ENCODE results near the gene TREX2.

Gene TREX2

GRCh38 chrX:153487590-153488071 lies 41.8 kb upstream of the TREX2 start:
- H3K4me3 ChIP-seq (replicated peaks; ENCODE audit: low read depth, low read length): no peak overlapping the region
- H3K27me3 ChIP-seq (replicated peaks; ENCODE audit: control insufficient read depth, insufficient read depth, low read length): no peaks in the 10 kb centered on the region
- TF ChIP-seq CTCF (IDR thresholded peaks at IDR 0.05; ENCODE audit: insufficient read depth, low read length, poor library complexity, severe bottlenecking): no peak
- no peak for DNase-seq (ENCODE audit: extremely low read depth, insufficient read length)
- no peaks in the 10 kb centered on the region for H3K36me3 ChIP-seq (ENCODE audit: control insufficient read depth, insufficient read depth, low read length)

- Histone ChIP-seq H3K27me3 (replicated peaks; ENCODE audit: control insufficient read depth, insufficient read depth, low read length) (no peaks in the 10 kb centered on the region), H3K36me3 (ENCODE audit: control insufficient read depth, insufficient read depth, low read length) (no peaks in the 10 kb centered on the region), H3K4me3 (replicated peaks; ENCODE audit: low read depth, low read length) (no peak overlapping the region)
- DNase-seq (ENCODE audit: extremely low read depth, insufficient read length): no peak
- no peak for TF ChIP-seq CTCF (IDR thresholded peaks at IDR 0.05; ENCODE audit: insufficient read depth, low read length, poor library complexity, severe bottlenecking)
Measured at GRCh38 chrX:153486171-153486570, 40.3 kb upstream of the TREX2 start.

- Histone ChIP-seq H3K4me3 (replicated peaks; ENCODE audit: low read depth, low read length) (no peak overlapping the region), H3K27me3 (replicated peaks; ENCODE audit: control insufficient read depth, insufficient read depth, low read length) (no peaks in the 10 kb centered on the region), H3K36me3 (ENCODE audit: control insufficient read depth, insufficient read depth, low read length) (no peaks in the 10 kb centered on the region)
- DNase-seq (ENCODE audit: extremely low read depth, insufficient read length): no peak
- TF ChIP-seq CTCF (IDR thresholded peaks at IDR 0.05; ENCODE audit: insufficient read depth, low read length, poor library complexity, severe bottlenecking): no peak
Measured at GRCh38 chrX:153485396-153486080, 39.7 kb upstream of the TREX2 start.

GRCh38 chrX:153482376-153483015 lies 36.6 kb upstream of the TREX2 start:
- H3K27me3 ChIP-seq (replicated peaks; ENCODE audit: control insufficient read depth, insufficient read depth, low read length): no peaks in the 10 kb centered on the region
- DNase-seq (ENCODE audit: extremely low read depth, insufficient read length): no peak
- no peaks in the 10 kb centered on the region for H3K36me3 ChIP-seq (ENCODE audit: control insufficient read depth, insufficient read depth, low read length)
- H3K4me3 ChIP-seq (replicated peaks; ENCODE audit: low read depth, low read length): no peak overlapping the region
- no peak for TF ChIP-seq CTCF (IDR thresholded peaks at IDR 0.05; ENCODE audit: insufficient read depth, low read length, poor library complexity, severe bottlenecking)

GRCh38 chrX:153481043-153481442 lies 35.2 kb upstream of the TREX2 start:
- Histone ChIP-seq H3K4me3 (replicated peaks; ENCODE audit: low read depth, low read length) (no peak overlapping the region), H3K36me3 (ENCODE audit: control insufficient read depth, insufficient read depth, low read length) (no peaks in the 10 kb centered on the region), H3K27me3 (replicated peaks; ENCODE audit: control insufficient read depth, insufficient read depth, low read length) (no peaks in the 10 kb centered on the region)
- TF ChIP-seq CTCF (IDR thresholded peaks at IDR 0.05; ENCODE audit: insufficient read depth, low read length, poor library complexity, severe bottlenecking): no peak
- no peak for DNase-seq (ENCODE audit: extremely low read depth, insufficient read length)

Measured in GM06990 (cell line).